ENCODE measurements around the gene OR2M2. TPM values are rescaled to one million over a fixed set of nuclear protein-coding genes. Genes with fewer than 3 reads are reported as not detected.

The OR2M2 gene
- polyA plus RNA-seq, 1 of the 3 experiments (the other 2 are of a cell fraction) = not detected

GRCh38 chr1:248196965-248197364, 22.3 kb downstream of the OR2M2 start, which contains the start of gene OR2M3:
OR2M3 (plus strand) TSS chr1:248197265; CDS start chr1:248203068, 5,803 bp downstream.
- Histone ChIP-seq H3K9me3 (no peaks in the 10 kb centered on the region), H2AFZ (ENCODE audit: low read depth) (no peak within 1 kb of the TSS), H3K36me3 (replicated peaks in 1 of 2; ENCODE audit: control insufficient read depth in 1 of 2, insufficient read depth in 2 of 2, low read length in 1 of 2) (no peaks in the 10 kb centered on the region), H4K20me1 (ENCODE audit: insufficient read depth) (no peaks in the 10 kb centered on the region), H3K4me1 (ENCODE audit: control insufficient read depth in 1 of 2, insufficient read depth in 2 of 2, low read depth in 1 of 2, low read length in 1 of 2) (no peaks in the 10 kb centered on the region), H3F3A (replicated peaks; ENCODE audit: insufficient read depth) (no peaks in the 10 kb centered on the region), H3K79me2 (ENCODE audit: insufficient read depth) (no peaks in the 10 kb centered on the region), H3K27ac (ENCODE audit: low read depth in 2 of 2, low read length in 1 of 2) (no peak within 1 kb of the TSS), H3K4me2 (no peak within 1 kb of the TSS), H3K9ac (no peak within 1 kb of the TSS), H3K4me3 (ENCODE audit: low read depth in 2 of 2, low read length in 1 of 2) (no peak within 1 kb of the TSS), H3K9me2 (no peaks in the 10 kb centered on the region), H3K27me3 (ENCODE audit: insufficient read depth) (no peaks in the 10 kb centered on the region)
- POLR2A ChIA-PET = no interaction called here
- WGBS (ENCODE audit: low lambda C conversion rate) = under 1% methylated on average over 4 of the region's 4 CpGs
- TF ChIP-seq GABPA (IDR thresholded peaks at IDR 0.05; ENCODE audit: low read depth) = no peak
- no peak for TF ChIP-seq EP300 (IDR thresholded peaks at IDR 0.05; ENCODE audit: borderline replicate concordance in 1 of 2, low read depth in 1 of 2, low read length in 1 of 2)
- no peak for TF ChIP-seq ELF1 (IDR thresholded peaks at IDR 0.05)
- no peak for TF ChIP-seq GATA2 (CRISPR knock-in tag; IDR thresholded peaks at IDR 0.05)
- no peak for TF ChIP-seq RFX5 (IDR thresholded peaks at IDR 0.05; ENCODE audit: low read length)
- TF ChIP-seq TEAD4 (IDR thresholded peaks at IDR 0.05; ENCODE audit: borderline replicate concordance, insufficient read depth) = no peak
- TF ChIP-seq FOSL2 (IDR thresholded peaks at IDR 0.05; ENCODE audit: borderline replicate concordance, low read depth) = no peak
- TF ChIP-seq CHD2 (IDR thresholded peaks at IDR 0.05; ENCODE audit: low read length, partially characterized antibody) = no peak
- TF ChIP-seq POLR2AphosphoS5 (IDR thresholded peaks at IDR 0.05; ENCODE audit: low read depth, low read length) = no peak
- TF ChIP-seq CTCF (IDR thresholded peaks at IDR 0.05) = no peak
- no peak for TF ChIP-seq FOXJ3 (CRISPR knock-in tag; IDR thresholded peaks at IDR 0.05)
- no peak for TF ChIP-seq USF1 (IDR thresholded peaks at IDR 0.05; ENCODE audit: borderline replicate concordance, low read depth)
- TF ChIP-seq IRF3 (IDR thresholded peaks at IDR 0.05; ENCODE audit: low read depth, low read length) = no peak
- TF ChIP-seq TAF1 (IDR thresholded peaks at IDR 0.05; ENCODE audit: borderline replicate concordance, low read depth, low read length) = no peak
- TF ChIP-seq ZBTB33 (IDR thresholded peaks at IDR 0.05; ENCODE audit: borderline replicate concordance, low read depth) = no peak
- no peak for TF ChIP-seq USF2 (IDR thresholded peaks at IDR 0.05; ENCODE audit: borderline replicate concordance, low read depth, low read length)
- no peak for TF ChIP-seq MAX (IDR thresholded peaks at IDR 0.05; ENCODE audit: low read depth)
- no peak for TF ChIP-seq TCF12 (IDR thresholded peaks at IDR 0.05)
- CTCF ChIA-PET = no interaction called here
- no peak for DNase-seq

Data from SK-N-SH (cell line).